ENCODE data around the gene PAX8.
"Not testable (repeated sequence)": the region's sequence is repeated elsewhere in the genome, so short reads cannot be mapped to it uniquely, and the experiment has no call there.

The PAX8 gene

GRCh38 chr2:113291191-113291590, 12.5 kb upstream of the PAX8 start:
- DNase-seq (ENCODE audit: low read depth, low spot score), result no peak

- not testable (repeated sequence) for DNase-seq (ENCODE audit: low read depth, low spot score)
These were observed 10.0 kb upstream of the PAX8 start for GRCh38 chr2:113288674-113289149.

- not testable (repeated sequence) for DNase-seq (ENCODE audit: low read depth, low spot score)
These were observed 9.5 kb upstream of the PAX8 start for GRCh38 chr2:113288117-113288673.

GRCh38 chr2:113285816-113286215, 7.1 kb upstream of the PAX8 start:
- no peak for DNase-seq (ENCODE audit: low read depth, low spot score)

GRCh38 chr2:113284999-113285398, 6.3 kb upstream of the PAX8 start:
- DNase-seq (ENCODE audit: low read depth, low spot score), result not testable (repeated sequence)

GRCh38 chr2:113284476-113284875, 5.8 kb upstream of the PAX8 start:
- DNase-seq (ENCODE audit: low read depth, low spot score), result no peak

GRCh38 chr2:113283704-113284284, 5.1 kb upstream of the PAX8 start:
- no peak for DNase-seq (ENCODE audit: low read depth, low spot score)

- no peak for DNase-seq (ENCODE audit: low read depth, low spot score)
These were observed 4.2 kb upstream of the PAX8 start for GRCh38 chr2:113282747-113283533.

- no peak for DNase-seq (ENCODE audit: low read depth, low spot score)
These were observed 3.4 kb upstream of the PAX8 start for GRCh38 chr2:113281910-113282746.

- no peak for DNase-seq (ENCODE audit: low read depth, low spot score)
These were observed 514 bp downstream of the PAX8 start for GRCh38 chr2:113278073-113278741.

GRCh38 chr2:113277474-113278072, 1.1 kb downstream of the PAX8 start:
- no peak for DNase-seq (ENCODE audit: low read depth, low spot score)

GRCh38 chr2:113276761-113277425, 1.8 kb downstream of the PAX8 start:
- DNase-seq (ENCODE audit: low read depth, low spot score), result no peak

GRCh38 chr2:113276216-113276760, 2.4 kb downstream of the PAX8 start:
- DNase-seq (ENCODE audit: low read depth, low spot score), result no peak

- DNase-seq (ENCODE audit: low read depth, low spot score), result no peak
These were observed 3.0 kb downstream of the PAX8 start for GRCh38 chr2:113275556-113276215.

GRCh38 chr2:113274432-113274831, 4.3 kb downstream of the PAX8 start:
- DNase-seq (ENCODE audit: low read depth, low spot score), result no peak

- DNase-seq (ENCODE audit: low read depth, low spot score), result no peak
These were observed 4.7 kb downstream of the PAX8 start for GRCh38 chr2:113273981-113274380.

GRCh38 chr2:113273027-113273551, 5.6 kb downstream of the PAX8 start:
- no peak for DNase-seq (ENCODE audit: low read depth, low spot score)

- no peak for DNase-seq (ENCODE audit: low read depth, low spot score)
These were observed 6.2 kb downstream of the PAX8 start for GRCh38 chr2:113272477-113272876.

- no peak for DNase-seq (ENCODE audit: low read depth, low spot score)
These were observed 9.9 kb downstream of the PAX8 start for GRCh38 chr2:113268621-113269360.

Measured in activated CD4-positive, CD25-positive, alpha-beta regulatory T cell treated with anti-CD3 and anti-CD28 coated beads, Interleukin-2, amount 50 U/mL, for 16 hours (primary cell).